A549 (cell line): Measurements from ENCODE around the gene SBNO2.

Source experiments
- CEBPB ChIP-seq, 2 experiments: fragments of >200 bp in 1 of 2; sonication (Bioruptor Twin) in 1 of 2; formaldehyde crosslinking in 1 of 2; IDR thresholded peaks; 2 replicates each; pipeline ENCODE4 v1.6.1; 2012 to 2016
- EP300 ChIP-seq, 2 experiments: fragments of >200 bp; sonication (Bioruptor Twin); formaldehyde crosslinking; IDR thresholded peaks; 2 replicates in 1 of 2; 3 replicates in 1 of 2; pipeline ENCODE4 v1.6.1; 2016 to 2017
- HDAC2 ChIP-seq: fragments of 200-600 bp; sonication (generic); IDR thresholded peaks from 2 replicates; pipeline ENCODE4 v1.6.1; 2016
- HOXA7 ChIP-seq: fragments of 250-450 bp; sonication (Bioruptor Pico); IDR thresholded peaks from 2 replicates; pipeline ENCODE4 v1.5.0; 2020; ENCODE audit warnings: mild to moderate bottlenecking, moderate library complexity
- JUNB ChIP-seq: fragments of >200 bp; sonication (Bioruptor Twin); formaldehyde crosslinking; IDR thresholded peaks from 2 replicates; pipeline ENCODE4 v1.6.1; 2016
- KDM1A ChIP-seq: fragments of 200-600 bp; sonication (generic); IDR thresholded peaks from 2 replicates; pipeline ENCODE4 v1.6.1; 2016; ENCODE audit warnings: low read depth, mild to moderate bottlenecking
- POLR2A ChIP-seq: IDR thresholded peaks from 2 replicates; pipeline ENCODE4 v1.6.1; 2012; ENCODE audit warnings: mild to moderate bottlenecking, low read length
- POLR2AphosphoS2 ChIP-seq: conservative IDR thresholded peaks from 2 replicates; pipeline ENCODE4 v1.6.1; 2012; ENCODE audit warnings: low read length, improper control_type of control experiment, inconsistent platforms
- TF ChIP-seq, protein P1 (sequence below): fragments of >200 bp; sonication (Bioruptor Twin); formaldehyde crosslinking; IDR thresholded peaks from 3 replicates; pipeline ENCODE4 v1.5.1; 2016
- TF ChIP-seq, protein P2 (sequence below): fragments of 250-450 bp; sonication (Bioruptor Pico); IDR thresholded peaks from 2 replicates; pipeline ENCODE4 v1.5.0; 2021; ENCODE audit warnings: mild to moderate bottlenecking, moderate library complexity, borderline replicate concordance

DNA sequence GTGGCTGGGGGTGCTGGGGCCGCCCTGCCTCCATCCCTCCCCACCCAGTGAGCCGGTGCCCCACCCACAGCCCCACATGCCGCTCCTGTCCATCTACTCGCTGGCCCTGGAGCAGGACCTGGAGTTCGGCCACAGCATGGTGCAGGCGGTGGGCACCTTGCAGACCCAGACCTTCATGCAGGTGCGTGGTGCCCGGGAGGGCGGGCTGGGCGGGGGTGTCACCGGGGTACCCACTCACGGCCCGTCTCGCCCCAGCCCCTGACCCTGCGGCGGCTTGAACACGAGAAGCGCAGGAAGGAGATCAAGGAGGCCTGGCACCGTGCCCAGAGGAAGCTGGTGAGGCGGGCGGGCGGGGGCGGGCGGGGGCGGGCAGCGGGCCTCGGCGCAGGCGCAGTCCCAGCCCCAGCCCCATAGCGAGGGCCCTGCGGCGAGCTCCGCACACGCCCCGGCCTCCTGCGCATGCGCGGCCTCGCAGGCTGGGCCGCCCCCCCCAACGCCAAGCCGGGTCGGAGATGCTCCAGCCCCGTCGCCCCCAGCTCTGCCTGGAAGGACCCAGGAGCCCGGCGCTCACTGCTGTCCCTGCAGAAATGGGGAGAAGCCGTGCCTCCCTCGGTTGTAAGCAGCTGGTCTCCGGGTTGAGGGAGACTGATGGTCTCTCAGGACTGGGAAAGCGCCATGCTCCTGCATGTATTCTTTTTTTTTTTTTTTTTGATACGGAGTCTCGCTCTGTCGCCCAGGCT, 99.4 kb downstream of the SBNO2 start:
- TF ChIP-seq JUNB (no peak), HOXA7 (no peak), POLR2AphosphoS2 (no peak), KDM1A (no peak), POLR2A (peak; percentile 64), EP300 (IDR thresholded peaks at IDR 0.05) (no peak), HDAC2 (no peak), CEBPB (IDR thresholded peaks at IDR 0.05) (no peak)
- TF ChIP-seq, protein P1, sequence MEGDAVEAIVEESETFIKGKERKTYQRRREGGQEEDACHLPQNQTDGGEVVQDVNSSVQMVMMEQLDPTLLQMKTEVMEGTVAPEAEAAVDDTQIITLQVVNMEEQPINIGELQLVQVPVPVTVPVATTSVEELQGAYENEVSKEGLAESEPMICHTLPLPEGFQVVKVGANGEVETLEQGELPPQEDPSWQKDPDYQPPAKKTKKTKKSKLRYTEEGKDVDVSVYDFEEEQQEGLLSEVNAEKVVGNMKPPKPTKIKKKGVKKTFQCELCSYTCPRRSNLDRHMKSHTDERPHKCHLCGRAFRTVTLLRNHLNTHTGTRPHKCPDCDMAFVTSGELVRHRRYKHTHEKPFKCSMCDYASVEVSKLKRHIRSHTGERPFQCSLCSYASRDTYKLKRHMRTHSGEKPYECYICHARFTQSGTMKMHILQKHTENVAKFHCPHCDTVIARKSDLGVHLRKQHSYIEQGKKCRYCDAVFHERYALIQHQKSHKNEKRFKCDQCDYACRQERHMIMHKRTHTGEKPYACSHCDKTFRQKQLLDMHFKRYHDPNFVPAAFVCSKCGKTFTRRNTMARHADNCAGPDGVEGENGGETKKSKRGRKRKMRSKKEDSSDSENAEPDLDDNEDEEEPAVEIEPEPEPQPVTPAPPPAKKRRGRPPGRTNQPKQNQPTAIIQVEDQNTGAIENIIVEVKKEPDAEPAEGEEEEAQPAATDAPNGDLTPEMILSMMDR, result no peak
- TF ChIP-seq, protein P2, sequence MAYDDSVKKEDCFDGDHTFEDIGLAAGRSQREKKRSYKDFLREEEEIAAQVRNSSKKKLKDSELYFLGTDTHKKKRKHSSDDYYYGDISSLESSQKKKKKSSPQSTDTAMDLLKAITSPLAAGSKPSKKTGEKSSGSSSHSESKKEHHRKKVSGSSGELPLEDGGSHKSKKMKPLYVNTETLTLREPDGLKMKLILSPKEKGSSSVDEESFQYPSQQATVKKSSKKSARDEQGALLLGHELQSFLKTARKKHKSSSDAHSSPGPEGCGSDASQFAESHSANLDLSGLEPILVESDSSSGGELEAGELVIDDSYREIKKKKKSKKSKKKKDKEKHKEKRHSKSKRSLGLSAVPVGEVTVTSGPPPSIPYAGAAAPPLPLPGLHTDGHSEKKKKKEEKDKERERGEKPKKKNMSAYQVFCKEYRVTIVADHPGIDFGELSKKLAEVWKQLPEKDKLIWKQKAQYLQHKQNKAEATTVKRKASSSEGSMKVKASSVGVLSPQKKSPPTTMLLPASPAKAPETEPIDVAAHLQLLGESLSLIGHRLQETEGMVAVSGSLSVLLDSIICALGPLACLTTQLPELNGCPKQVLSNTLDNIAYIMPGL (CRISPR knock-in tag), result no peak
